DMS53 treated with DMSO at 0.1 percent for 48 hours (cell line): ENCODE results near the gene MYO1B.

ENCODE experiments used
- DNase-seq: peaks from one replicate; lab custom pipeline; 2025; ENCODE audit not compliant: unreplicated experiment; lab: John Stamatoyannopoulos, UW

The MYO1B gene

DNA sequence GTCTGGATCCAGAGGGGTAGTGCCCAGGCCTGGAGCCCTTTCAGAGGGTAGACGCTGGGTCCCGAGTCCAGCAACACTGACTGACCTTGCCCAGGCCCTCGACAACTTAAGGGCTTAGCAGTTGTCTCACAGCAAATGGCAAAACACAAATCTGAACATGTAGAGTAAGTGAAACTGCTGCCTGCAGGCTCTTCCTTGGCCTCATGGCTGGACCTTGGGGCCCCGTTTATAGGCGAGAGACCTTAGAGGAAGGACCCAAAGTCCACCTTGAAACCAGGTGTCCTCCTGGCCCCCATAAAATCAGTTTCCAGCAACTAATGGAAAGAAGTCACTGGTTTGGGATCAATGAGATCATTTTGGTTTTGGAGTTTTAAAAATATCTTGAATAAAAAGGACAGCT is 154.4 kb downstream of the MYO1B start:
- no peak for DNase-seq

DNA sequence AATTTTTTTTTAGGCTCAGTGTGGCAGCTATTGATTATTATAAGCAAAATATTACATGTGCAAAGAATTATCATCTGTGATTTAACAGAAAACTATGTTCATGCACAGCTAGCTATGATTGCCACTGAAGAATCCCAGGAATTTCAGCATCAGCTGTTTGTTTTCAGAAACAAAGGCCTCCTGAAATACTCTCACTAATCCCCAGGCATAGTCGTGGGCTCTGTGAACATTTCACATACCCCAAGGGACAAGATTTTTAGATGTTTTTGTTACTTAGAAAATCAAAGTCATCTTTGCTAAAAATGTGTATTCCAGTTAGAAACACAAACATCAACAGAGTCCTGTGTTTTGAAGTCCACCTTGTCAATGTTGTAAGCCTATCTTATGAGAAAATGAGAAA is 156.1 kb downstream of the MYO1B start:
- DNase-seq: no peak

DNA sequence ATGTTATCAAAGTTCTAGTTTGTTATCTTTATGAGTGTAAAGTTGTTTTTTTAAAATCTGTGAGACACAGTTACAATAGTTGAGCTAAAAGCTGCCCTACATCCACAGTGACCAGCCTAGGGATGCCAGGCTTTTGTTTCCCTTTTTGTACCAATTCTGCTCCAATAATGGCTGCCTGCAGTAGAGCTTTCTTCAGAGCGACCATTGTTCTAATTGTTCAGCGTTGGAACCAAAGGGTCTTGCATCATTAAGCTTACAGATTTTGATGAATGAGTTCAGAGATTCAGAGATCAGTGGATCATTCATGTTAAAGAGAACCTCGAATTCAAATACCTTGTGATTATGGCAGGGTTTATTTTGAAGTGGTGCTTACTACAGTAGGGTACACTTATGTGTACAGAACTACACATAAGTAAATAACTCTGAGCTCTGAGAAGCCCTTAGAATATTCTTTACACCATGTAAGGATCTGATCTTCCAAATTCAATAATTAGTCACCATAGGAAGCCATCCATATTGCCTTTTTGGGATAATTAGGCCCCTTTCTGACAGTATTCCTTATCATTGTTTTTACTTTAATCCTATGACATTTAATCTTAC is 157.9 kb downstream of the MYO1B start:
- no peak for DNase-seq

DNA sequence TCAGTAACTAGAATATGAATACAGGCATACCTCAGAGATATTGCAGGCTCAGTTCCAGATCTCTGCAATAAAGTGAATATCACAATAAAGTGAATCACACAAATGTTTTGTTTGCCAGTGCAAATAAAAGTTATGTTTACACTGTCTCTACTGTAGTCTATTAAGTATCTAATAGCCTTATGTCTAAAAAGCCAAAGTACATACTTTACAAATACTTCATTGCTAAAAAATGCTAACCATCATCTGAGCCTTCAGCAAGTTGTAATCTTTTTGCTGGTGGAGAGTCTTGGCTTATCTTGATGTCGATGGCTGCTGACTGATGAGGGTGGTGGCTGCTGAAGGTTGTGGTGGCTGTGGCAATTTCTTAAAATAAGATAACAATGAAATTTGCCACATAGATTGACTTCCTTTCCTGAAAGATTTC is 159.4 kb downstream of the MYO1B start:
- no peak for DNase-seq

DNA sequence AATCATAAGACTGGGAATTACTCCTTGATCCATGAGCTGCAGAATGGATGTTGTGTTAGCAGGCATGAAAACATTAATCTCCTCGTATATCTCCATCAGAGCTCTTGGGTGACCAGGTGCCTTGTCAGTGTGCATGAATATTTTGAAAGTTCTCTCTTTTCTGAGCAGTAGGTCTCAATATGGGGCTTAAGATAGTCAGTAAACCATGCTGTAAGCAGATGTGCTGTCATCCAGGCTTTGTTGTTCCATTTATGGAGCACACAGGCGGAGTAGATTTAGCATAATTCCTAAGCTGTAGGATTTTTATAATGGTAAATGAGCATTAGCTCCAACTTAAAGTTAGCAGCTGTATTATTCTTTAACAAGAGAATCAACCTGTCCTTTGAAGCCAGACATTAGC is 160.3 kb downstream of the MYO1B start:
- no peak for DNase-seq

DNA sequence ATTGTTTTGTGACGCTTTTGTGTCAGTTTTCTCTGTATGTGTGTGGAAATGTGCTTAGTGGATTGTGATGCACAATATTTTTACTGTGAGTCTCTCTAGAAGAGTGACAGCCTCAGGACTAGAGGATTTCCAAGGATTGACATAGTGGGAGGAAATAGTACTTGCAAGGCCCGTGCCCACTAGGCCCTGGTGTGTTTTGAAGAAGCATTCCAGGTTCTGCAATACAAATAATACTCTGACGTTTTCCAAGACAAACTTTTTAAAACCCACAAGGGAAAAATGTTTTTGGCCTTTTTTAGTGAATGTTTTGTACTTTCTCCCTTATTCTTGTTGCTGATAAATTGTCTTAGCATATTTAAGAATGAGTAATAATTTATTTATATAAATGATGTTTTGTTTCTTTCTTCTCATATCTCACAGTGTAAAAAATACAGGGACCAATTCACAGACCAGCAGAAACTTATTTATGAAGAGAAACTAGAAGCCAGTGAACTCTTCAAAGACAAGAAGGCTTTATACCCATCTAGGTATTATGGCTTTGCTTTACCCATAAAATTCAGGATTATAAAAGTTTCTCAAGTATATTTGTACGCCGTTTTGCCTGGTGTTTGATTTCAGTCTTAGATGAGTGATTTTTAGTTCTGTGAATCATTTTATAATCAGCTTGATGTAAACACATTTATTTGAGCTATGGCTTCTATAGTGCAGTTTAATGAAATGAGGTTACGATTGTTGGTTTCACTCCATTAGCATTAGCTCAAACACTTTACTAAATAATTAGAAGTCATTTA is 165.6 kb downstream of the MYO1B start:
- DNase-seq: no peak

DNA sequence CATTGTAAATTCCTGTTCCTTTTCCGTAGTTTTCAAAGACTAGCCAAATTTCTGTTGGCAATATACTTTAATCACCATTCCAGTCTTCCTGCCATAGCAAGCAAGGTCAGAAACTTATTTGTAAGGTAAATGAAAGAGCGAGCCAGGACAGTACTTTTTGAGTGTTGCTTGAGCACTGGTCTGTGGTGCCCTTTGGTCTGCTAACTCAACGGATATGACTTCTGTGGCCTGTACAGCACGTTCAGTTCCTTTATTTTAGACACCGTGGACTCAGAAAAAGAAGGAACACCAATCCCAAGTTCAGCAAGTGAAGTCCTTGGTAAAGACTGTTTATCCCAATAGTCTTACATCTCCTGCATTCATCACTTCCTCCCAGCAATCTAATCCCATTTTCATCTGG is 166.3 kb downstream of the MYO1B start:
- no peak for DNase-seq

DNA sequence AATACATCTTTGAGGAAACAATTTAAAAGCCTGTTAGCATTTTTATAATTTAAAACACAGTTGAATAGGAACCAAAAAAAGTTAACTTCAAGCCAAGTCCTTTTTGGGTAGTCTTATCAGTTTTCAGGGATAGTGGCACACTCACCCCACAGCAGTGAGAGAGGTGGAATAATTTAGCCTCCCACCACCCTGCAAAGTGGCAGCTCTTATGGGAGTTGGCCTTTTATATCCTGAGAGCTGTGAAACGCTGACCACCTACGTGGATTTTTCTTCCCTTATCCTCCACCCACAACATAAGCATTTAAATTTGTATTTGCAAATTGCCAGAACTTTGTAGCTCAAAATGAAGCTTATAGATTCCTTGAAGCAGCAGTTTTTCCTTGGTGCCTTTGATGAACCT is 167.1 kb downstream of the MYO1B start:
- DNase-seq: no peak

DNA sequence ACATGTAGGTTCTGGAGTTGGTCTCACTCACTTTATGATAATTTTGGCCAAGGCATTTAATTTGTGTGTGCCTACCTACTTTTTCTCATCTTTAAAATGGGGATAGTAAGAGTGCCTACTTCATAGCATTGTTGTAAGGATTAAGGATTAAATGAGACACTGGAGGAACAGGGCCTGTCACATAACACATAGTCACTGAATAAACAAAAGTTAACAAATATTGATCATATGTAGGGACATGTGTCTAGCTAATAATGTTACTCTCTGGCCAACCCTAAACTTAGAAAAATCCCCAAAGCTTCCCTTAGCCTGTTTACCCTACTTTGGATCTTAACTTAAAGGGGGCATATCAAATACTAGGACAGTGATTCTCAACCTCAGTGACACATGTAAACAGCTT is 169.9 kb downstream of the MYO1B start:
- no peak for DNase-seq

DNA sequence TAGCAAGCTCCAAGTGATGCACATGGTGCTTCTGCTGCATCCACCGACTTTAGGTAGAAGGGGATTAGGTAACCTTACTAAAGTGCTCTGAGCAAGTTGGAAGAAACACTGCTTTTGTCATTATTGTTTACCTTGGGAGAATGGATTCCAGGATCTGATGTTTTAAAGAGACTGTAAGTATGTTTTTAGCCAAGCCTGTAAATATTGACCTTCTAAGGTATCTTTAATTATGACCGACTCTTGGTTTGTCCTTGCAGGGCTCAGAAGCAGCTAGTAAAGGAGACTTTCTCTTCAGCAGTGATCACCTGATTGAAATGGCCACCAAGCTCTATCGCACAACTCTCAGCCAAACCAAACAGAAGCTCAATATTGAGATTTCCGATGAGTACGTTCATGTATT is 170.7 kb downstream of the MYO1B start:
- no peak for DNase-seq

DNA sequence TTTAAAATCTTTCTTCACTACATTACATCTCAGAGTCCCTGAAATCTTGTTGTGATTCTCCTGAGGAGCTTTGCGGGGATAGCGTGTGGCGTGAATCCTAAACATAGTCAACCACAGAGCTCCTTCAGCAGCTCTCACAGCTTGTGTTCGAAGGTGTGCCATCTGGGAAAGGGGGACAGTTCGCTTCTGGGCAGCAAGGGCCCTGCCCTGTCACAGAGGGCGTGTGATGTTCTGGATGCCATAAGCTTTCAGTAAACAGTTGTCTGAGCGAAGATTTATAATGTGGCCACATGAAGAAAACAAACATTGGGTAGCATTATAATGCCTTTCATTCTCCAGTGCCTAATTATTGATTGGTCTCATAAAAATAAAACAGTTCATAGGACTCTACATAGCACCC is 172.5 kb downstream of the MYO1B start:
- no peak for DNase-seq

DNA sequence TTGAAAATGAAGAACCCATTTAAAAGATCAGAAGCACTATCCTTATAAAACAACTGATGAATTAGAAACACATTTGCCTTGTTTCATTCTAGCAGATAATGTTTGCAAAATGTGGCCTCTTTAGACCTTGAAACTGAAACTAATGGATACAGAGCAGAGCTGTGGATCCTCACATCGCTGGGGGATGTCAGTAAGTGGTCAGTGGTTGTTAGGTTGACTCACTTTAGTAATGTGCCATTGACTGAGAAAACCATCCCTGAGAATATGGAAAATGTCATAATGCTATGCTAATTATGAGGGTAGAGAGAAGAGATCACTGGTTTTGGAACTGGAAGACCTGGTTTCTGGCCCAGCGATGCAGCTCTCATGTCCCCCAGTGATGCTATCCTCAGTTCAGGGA is 176.7 kb downstream of the MYO1B start:
- no peak for DNase-seq

DNA sequence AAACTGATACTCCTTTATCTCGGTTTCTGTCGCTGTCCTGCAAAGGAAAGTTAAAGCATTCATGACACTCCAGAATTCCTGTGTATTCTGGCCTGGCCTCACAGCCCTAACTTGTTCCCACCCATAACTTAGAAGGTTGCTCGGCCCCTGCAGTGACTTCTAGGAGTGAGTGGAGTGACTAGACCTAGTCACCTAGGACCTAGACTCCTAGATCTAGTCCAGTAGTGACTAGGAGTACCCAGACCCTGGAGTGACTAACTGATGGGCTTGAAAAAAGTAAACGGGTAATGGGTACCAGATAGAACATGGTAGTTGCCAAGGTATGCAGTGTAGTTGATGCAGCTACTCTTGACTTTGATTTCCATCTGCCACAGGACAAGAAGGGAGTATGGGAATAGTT is 181.8 kb downstream of the MYO1B start:
- DNase-seq: no peak

DNA sequence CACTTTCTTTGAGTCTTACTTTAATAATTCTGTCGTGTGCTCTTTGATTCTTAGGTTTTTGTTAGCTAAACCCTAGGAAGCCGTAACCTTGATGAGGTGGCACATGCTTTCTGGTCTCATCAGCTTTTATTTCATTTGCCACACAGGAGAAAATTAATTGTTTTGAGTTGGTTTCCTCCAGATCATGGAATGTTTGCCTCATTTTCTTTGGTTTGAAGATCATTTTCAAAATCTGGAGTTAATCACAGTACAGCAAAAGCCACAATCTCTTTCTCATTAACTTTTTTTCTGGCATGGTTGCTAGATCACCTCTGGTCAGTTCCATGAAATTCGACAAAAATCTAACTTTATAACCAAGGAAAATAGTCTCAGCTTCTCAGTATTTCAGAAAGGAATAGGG is 182.9 kb downstream of the MYO1B start:
- no peak for DNase-seq

DNA sequence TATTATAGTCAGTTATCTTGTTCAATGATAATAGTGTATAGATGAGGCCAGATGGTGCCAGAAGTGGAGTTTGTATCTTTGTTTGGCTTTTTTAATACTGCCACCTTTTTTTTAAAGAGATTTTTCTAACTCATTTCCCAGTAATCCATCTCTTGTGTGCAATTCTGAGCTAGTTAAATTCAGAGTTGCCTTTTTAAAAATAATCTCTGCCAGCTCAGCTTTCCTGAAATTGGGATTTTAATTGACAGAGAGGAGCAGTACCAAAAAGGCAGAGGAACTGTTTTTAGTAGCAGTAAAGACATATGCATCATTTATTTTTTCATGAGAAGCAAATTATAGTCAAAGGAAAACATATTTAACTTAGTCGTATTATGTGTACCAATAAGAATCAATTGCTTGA is 185.3 kb downstream of the MYO1B start:
- DNase-seq: no peak

DNA sequence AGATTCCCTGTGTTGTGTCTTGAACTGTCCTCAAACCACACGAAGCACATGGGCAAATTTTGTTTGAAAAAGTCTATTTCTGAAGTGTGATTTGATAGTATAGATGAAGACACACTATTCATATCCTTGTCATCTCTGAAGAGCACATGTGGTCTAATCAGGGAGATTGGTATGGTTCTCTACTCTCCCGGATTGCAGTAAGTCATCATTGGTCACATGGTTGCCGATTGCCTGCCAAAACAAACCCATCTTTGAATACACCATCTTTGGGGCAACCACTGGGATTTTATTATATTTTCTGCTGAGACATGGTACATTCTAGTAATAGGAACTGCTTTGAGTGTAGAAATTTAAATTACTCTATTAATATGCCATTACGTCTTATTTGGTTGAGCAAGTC is 186.9 kb downstream of the MYO1B start:
- no peak for DNase-seq

DNA sequence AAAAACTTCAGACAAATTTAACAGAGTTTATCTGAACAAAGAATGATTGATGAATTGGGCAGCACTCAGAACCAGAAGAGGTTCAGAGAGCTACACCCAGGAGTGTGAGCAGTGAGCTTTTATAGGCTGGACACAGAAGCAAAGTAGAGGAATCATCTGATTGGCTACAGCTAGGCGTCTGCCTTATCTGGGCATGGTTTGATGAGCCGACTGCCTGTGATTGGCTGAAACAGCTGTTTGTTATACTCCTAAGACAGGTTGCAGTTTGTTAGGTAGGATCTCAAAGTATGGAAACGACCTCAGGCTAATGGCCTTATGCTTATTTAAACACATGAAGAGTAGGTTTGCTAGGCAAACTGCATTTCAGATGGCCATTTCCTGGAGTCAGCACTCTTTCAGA is 188.9 kb downstream of the MYO1B start:
- no peak for DNase-seq

DNA sequence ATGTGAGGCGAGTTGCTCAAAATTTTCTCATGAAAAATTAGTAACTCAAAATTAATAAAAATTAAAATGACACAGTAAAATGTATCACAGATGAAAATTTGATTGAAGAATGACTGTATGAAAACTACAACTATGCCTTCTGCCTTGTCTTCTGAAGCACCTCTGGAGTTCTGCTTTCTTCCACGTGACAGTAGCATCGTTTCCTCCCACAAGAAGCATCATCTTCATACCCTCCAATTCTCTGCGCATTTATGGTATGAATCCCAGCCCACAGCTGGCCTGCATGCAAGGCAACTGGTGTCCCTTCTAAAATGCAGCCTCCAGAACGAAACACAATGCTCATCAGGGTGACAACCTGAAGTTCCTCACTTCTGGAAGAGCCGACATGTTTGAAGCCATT is 189.9 kb downstream of the MYO1B start:
- DNase-seq: no peak

DNA sequence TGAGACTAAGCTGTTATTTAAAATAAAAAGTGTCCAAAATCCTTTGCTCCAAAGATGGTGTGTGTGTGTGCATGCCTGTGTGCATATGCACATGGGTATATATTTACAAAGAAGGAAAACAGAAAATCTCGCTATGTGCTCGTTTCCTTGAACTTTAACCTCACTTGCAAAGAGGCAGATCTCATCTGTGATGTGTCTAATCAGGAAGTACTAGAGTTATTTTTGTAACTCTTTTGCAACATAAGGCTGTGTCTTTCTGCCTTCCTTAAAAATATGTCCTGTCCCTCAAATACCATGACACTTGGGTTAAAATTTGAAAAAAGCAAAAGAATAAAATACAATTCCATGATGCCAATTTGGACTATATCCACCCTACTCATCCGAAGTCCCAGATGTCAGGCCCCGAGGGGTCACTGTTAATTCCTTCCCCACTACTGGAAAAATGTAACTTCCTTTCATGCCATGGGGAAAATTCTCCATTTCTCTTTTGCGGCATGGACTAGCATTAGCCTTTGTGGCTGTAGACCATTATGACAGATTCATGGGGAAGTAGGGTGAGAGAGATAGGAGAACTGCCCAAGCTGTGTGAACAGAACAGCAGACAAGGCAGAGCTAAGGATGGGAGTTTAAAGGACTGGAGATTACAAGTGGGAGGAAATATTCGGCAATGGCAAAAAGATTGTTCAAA is 191.3 kb downstream of the MYO1B start:
- no peak for DNase-seq

DNA sequence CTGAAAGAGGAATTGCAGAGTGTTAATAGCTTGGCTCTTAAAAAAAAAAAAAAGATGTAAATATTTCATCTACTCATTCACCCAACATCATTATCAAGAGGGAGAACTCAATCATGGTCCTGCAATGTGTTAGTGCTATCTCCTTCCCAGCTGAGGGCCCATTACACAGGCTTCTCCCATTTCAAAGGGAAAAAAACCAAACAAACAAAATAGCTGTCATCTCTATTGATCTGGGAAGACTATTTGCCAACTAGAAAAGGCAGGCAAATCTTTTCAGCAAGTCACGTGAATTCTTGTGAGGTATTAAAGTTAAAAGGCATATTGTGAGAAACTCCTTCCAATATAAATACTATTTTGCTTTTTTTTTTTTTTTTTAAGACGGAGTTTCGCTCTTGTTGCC is 194.3 kb downstream of the MYO1B start:
- no peak for DNase-seq

DNA sequence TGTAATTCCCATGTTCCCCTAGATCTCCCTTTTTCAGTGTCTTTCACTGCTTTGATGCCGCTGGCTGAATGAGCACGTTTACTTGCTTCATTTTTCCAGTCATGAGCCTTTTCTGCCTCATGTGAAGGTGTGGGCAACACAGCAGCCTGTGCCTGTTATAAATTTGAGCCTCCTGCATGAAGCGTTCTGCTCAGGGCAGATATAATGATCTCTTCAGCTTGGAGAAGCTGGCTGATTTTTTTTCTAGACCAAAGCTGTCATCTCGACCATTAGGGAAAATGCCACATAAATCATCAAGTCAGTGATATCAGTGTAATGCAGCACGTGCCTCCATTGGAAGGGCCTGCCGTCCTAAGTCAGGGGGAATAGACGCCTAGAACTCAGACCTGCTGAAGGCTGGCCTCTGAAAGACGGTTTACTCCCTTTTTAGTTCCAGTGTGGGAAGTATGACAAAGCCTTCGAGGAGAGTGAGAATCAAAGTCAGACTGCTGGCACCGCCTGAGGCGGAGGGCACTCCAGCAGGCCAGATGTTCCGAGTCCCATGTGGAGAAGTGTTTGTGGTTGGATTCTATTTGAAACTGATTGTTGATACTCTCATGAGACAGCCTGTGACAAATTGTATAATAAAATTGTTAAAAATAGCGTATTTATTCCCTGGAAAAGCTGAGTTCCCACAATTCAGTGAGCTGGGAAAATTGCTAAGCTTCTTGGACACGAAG is 196.5 kb downstream of the MYO1B start:
- DNase-seq: no peak

DNA sequence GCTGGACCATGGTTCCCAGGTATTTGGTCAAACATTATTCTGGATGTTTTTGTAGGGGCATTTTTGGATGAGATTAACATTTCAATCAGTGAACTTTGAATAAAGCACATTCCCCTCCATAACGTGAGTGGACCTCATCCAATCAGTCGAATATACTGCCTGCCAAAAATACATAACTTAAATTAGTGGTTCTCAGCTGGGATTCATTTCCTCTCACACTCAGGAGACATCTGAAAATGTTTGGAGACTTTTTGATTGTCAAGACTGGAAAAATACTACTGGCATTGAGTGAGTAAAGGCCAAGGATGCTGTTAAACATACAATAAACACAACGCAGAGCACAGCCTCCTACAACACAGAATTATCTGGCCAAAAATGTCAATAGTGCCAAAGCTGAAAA is 198.2 kb downstream of the MYO1B start:
- DNase-seq: no peak
